ENCODE measurements around the gene MRPS12. TPM values are rescaled to one million over a fixed set of nuclear protein-coding genes. Genes with fewer than 3 reads are reported as not detected.
"Not testable (repeated sequence)": the region's sequence is repeated elsewhere in the genome, so short reads cannot be mapped to it uniquely, and the experiment has no call there.

Gene MRPS12
- 118 and 120 TPM in 2 replicates for total RNA-seq

DNA sequence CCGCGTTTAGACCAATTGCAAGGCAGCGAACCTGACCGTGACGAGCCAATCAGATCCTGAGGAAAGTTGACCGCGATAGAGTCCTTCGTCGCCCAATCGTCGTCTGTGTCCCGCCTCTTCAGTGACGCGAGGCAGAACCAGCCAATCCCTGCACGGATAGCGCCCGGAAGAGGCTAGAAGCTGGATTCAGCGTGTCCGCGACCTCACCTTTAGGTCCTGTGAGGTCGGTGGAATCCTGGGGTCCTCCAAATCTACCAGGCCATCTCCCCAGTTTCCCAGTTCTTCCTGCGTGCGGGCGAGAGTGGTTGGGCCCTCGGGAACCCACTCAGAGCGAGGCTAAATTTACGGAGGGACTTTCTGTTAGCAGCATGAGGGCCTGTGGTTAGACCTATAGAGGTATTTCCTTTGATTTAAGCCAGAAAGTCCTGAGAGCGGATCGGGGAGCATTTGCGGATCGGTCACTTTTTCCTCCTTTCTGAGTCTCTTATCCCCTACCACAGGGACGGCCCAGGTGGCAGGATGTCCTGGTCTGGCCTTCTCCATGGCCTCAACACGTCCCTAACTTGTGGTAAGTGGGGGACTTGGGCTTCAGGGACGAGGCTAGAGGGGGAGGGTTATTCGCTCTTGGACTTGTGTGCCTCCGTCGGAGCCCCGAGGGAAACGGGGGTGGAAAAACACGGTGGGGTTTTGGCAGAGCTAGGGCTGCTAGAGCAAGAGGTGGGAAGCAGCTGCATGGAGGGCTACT is at the start of gene MRPS12:
MRPS12 (plus strand) TSS at position 169 of the 745 bp plus-strand sequence; CDS start at position 520, 351 bp downstream.
- H3K4me1 Mint-ChIP-seq (ENCODE audit: low read depth) = peaks cover 28% of the 10 kb centered on the region

DNA sequence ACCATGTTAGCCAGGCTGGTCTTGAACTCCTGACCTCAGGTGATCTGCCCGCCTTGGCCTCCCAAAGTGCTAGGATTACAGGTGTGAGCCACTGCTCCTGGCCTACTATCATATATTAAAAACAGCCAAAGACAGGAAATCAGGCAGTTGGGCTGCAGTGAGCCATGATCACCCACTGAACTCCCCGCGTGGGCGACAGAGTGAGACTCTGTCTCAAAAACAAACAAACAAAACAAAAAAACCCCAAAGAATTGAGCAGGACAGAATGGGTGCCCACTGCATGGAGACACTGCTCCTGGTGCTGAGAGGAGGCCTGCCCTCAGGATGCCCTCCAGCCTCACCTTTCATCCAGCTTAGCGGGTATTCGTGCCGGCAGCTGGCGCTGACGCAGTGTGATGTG is 47.5 kb upstream of the MRPS12 start:
- H3K4me3 Mint-ChIP-seq = no peak overlapping the region
- intact Hi-C loops (cut with micrococcal nuclease) = no loop called here
- H3K36me3 Mint-ChIP-seq (ENCODE audit: low read depth) = peaks cover 10% of the 10 kb centered on the region
- peaks cover 12% of the 10 kb centered on the region for H3K4me1 Mint-ChIP-seq (ENCODE audit: low read depth)
- no peak overlapping the region for H3K27ac Mint-ChIP-seq
- H3K9me3 Mint-ChIP-seq = no peaks in the 10 kb centered on the region
- no peaks in the 10 kb centered on the region for H3K27me3 Mint-ChIP-seq (ENCODE audit: insufficient read depth)
- DNase-seq (ENCODE audit: low spot score) = no peak

More for the DNA sequence above, at the start of gene MRPS12:
- Mint-ChIP-seq H3K36me3 (ENCODE audit: low read depth) (peaks cover 36% of the 10 kb centered on the region), H3K4me3 (peak within 1 kb of the TSS; percentile 99), H3K27me3 (ENCODE audit: insufficient read depth) (no peaks in the 10 kb centered on the region), H3K9me3 (no peaks in the 10 kb centered on the region), H3K27ac (peak within 1 kb of the TSS; percentile 97)
- intact Hi-C loops (cut with micrococcal nuclease) = loop anchor here (1.0 to 2.0 kb wide), 12 partner anchors 18 to 595 kb away; partner anchors contain the start of genes ACTN4, ECH1, NFKBIB and RINL
- DNase-seq (ENCODE audit: low spot score) = peak; percentile 98

DNA sequence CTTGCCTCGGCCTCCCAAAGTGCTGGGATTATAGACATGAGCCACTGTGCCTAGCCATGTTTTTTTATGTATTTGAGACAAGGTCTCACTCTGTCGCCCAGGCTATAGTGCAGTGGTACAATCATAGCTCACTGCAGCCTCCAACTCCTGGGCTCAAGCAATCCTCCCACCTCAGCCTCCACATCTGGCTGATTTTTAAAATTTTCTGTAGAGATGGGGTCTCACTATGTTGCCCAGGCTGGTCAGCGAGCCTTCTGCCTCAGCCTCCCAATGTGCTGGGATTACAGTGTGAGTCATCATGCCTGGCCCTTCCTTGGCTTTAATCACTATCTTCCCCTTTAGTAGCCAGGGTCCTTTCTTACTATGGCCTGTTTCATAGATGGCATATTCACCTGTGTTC is 46.1 kb upstream of the MRPS12 start:
- H3K9me3 Mint-ChIP-seq; H3K4me3 Mint-ChIP-seq; intact Hi-C loops (cut with micrococcal nuclease); DNase-seq (ENCODE audit: low spot score); H3K27ac Mint-ChIP-seq; H3K4me1 Mint-ChIP-seq (ENCODE audit: low read depth); H3K27me3 Mint-ChIP-seq (ENCODE audit: insufficient read depth): not testable (repeated sequence)
- peaks cover 12% of the 10 kb centered on the region for H3K36me3 Mint-ChIP-seq (ENCODE audit: low read depth)

- Mint-ChIP-seq H3K27me3 (ENCODE audit: insufficient read depth) (no peaks in the 10 kb centered on the region), H3K4me3 (no peak overlapping the region), H3K27ac (no peak overlapping the region), H3K36me3 (ENCODE audit: low read depth) (peaks cover 5% of the 10 kb centered on the region), H3K9me3 (no peaks in the 10 kb centered on the region), H3K4me1 (ENCODE audit: low read depth) (no peaks in the 10 kb centered on the region)
- intact Hi-C loops (cut with micrococcal nuclease) = no loop called here
- DNase-seq (ENCODE audit: low spot score) = no peak
These were observed 41.9 kb upstream of the MRPS12 start for GRCh38 chr19:38888876-38889275.

- intact Hi-C loops (cut with micrococcal nuclease) = no loop called here
- no peak overlapping the region for H3K27ac Mint-ChIP-seq
- H3K4me1 Mint-ChIP-seq (ENCODE audit: low read depth) = no peaks in the 10 kb centered on the region
- H3K4me3 Mint-ChIP-seq = no peak overlapping the region
- H3K36me3 Mint-ChIP-seq (ENCODE audit: low read depth) = peaks cover 8% of the 10 kb centered on the region
- H3K9me3 Mint-ChIP-seq = no peaks in the 10 kb centered on the region
- DNase-seq (ENCODE audit: low spot score) = no peak
- H3K27me3 Mint-ChIP-seq (ENCODE audit: insufficient read depth) = no peaks in the 10 kb centered on the region
These were observed 40.9 kb upstream of the MRPS12 start for GRCh38 chr19:38889803-38890202.

DNA sequence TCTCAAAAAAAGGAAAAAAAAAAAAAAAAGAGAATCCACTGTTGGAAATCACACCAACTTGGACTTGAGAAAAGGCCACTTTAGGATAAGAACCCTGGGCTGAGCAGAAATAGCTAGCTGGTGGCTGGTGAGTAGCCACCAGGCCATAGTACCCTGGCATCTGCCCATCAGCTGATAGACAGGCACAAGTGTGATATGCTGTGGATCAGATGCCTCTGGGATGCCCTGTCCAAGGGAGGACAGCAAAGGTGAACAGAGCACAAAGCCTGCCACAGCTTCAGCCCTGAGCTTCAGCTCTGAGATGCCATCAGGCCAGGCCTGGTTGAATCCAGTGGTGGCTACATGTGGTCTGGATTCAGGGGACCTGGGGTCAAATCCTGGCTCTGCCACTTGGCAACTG is 40.1 kb upstream of the MRPS12 start:
- H3K27me3 Mint-ChIP-seq (ENCODE audit: insufficient read depth) = no peaks in the 10 kb centered on the region
- no peaks in the 10 kb centered on the region for H3K4me1 Mint-ChIP-seq (ENCODE audit: low read depth)
- no peak for DNase-seq (ENCODE audit: low spot score)
- H3K36me3 Mint-ChIP-seq (ENCODE audit: low read depth) = peaks cover 8% of the 10 kb centered on the region
- no peak overlapping the region for H3K4me3 Mint-ChIP-seq
- intact Hi-C loops (cut with micrococcal nuclease) = no loop called here
- no peak overlapping the region for H3K27ac Mint-ChIP-seq
- no peaks in the 10 kb centered on the region for H3K9me3 Mint-ChIP-seq

- peaks cover 8% of the 10 kb centered on the region for H3K36me3 Mint-ChIP-seq (ENCODE audit: low read depth)
- DNase-seq (ENCODE audit: low spot score) = no peak
- intact Hi-C loops (cut with micrococcal nuclease) = no loop called here
- H3K9me3 Mint-ChIP-seq = no peaks in the 10 kb centered on the region
- H3K4me3 Mint-ChIP-seq = no peak overlapping the region
- no peaks in the 10 kb centered on the region for H3K4me1 Mint-ChIP-seq (ENCODE audit: low read depth)
- no peak overlapping the region for H3K27ac Mint-ChIP-seq
- H3K27me3 Mint-ChIP-seq (ENCODE audit: insufficient read depth) = no peaks in the 10 kb centered on the region
These were observed 39.0 kb upstream of the MRPS12 start for GRCh38 chr19:38891771-38892170.

DNA sequence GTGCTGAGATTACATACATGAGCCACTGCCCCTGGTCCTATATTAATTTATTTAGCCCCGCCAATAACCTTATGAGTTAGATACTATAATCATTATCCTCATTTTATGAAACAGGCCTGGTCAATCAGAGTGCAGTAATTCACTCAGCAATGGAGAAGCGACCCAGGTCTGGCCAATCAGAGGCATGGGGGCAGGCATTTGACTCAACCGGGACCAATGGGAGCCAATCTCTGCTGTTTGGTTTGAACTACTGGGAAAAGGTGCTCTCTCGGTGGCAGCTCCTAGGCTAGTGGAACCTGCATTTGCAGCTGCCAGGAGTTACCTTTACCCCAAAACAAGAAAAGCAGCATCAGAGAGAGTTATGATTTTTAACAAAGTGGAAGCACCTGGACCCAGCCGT is 37.9 kb upstream of the MRPS12 start:
- no peaks in the 10 kb centered on the region for H3K27me3 Mint-ChIP-seq (ENCODE audit: insufficient read depth)
- DNase-seq (ENCODE audit: low spot score) = no peak
- H3K9me3 Mint-ChIP-seq = no peaks in the 10 kb centered on the region
- peaks cover 8% of the 10 kb centered on the region for H3K36me3 Mint-ChIP-seq (ENCODE audit: low read depth)
- intact Hi-C loops (cut with micrococcal nuclease) = no loop called here
- no peak overlapping the region for H3K27ac Mint-ChIP-seq
- H3K4me3 Mint-ChIP-seq = no peak overlapping the region
- H3K4me1 Mint-ChIP-seq (ENCODE audit: low read depth) = peaks cover 8% of the 10 kb centered on the region

GRCh38 chr19:38893341-38893771 is 37.4 kb upstream of the MRPS12 start:
- peaks cover 8% of the 10 kb centered on the region for H3K36me3 Mint-ChIP-seq (ENCODE audit: low read depth)
- H3K4me1 Mint-ChIP-seq (ENCODE audit: low read depth) = peaks cover 13% of the 10 kb centered on the region
- no peaks in the 10 kb centered on the region for H3K9me3 Mint-ChIP-seq
- no peak overlapping the region for H3K27ac Mint-ChIP-seq
- H3K4me3 Mint-ChIP-seq = no peak overlapping the region
- intact Hi-C loops (cut with micrococcal nuclease) = no loop called here
- no peaks in the 10 kb centered on the region for H3K27me3 Mint-ChIP-seq (ENCODE audit: insufficient read depth)
- DNase-seq (ENCODE audit: low spot score) = no peak

GRCh38 chr19:38894968-38895367 is 35.8 kb upstream of the MRPS12 start:
- Mint-ChIP-seq H3K4me3 (no peak overlapping the region), H3K9me3 (no peaks in the 10 kb centered on the region), H3K27ac (no peak overlapping the region), H3K36me3 (ENCODE audit: low read depth) (peaks cover 8% of the 10 kb centered on the region), H3K27me3 (ENCODE audit: insufficient read depth) (no peaks in the 10 kb centered on the region), H3K4me1 (ENCODE audit: low read depth) (peaks cover 21% of the 10 kb centered on the region)
- no peak for DNase-seq (ENCODE audit: low spot score)
- intact Hi-C loops (cut with micrococcal nuclease) = no loop called here

- Mint-ChIP-seq H3K4me1 (ENCODE audit: low read depth) (peaks cover 36% of the 10 kb centered on the region), H3K9me3 (no peaks in the 10 kb centered on the region), H3K27ac (peak overlapping the region; percentile 94), H3K36me3 (ENCODE audit: low read depth) (peaks cover 10% of the 10 kb centered on the region), H3K4me3 (peak overlapping the region; percentile 93), H3K27me3 (ENCODE audit: insufficient read depth) (no peaks in the 10 kb centered on the region)
- no peak for DNase-seq (ENCODE audit: low spot score)
- intact Hi-C loops (cut with micrococcal nuclease) = loop anchor here (1.0 kb wide), 8 partner anchors 21 to 564 kb away; partner anchors contain the start of genes ACTN4, CATSPERG, ECH1 and EIF3K
These were observed 31.8 kb upstream of the MRPS12 start for GRCh38 chr19:38898788-38899446.

GRCh38 chr19:38899447-38900201 is 31.1 kb upstream of the MRPS12 start, which contains the start of the genes NFKBIB and SIRT2:
NFKBIB (plus strand) TSS chr19:38899969; CDS start chr19:38900033, 64 bp downstream.
SIRT2 (minus strand) TSS chr19:38899618; CDS start chr19:38899521, 97 bp downstream.
- intact Hi-C loops (cut with micrococcal nuclease) = loop anchor here (1.0 kb wide), 8 partner anchors 21 to 564 kb away; partner anchors contain the start of genes ACTN4, CATSPERG, ECH1 and EIF3K
- Mint-ChIP-seq H3K27me3 (ENCODE audit: insufficient read depth) (no peaks in the 10 kb centered on the region), H3K36me3 (ENCODE audit: low read depth) (peaks cover 15% of the 10 kb centered on the region), H3K27ac (peak within 1 kb of the TSS; percentile 94), H3K4me1 (ENCODE audit: low read depth) (peaks cover 42% of the 10 kb centered on the region), H3K4me3 (peak within 1 kb of the TSS; percentile 93), H3K9me3 (no peaks in the 10 kb centered on the region)
- DNase-seq (ENCODE audit: low spot score) = peak; percentile 100

All from activated T-helper 1 cell treated with anti-CD3 and anti-CD28 coated beads, Interleukin-12 subunit alpha, Interleukin-12 subunit beta, Interleukin-2, Interleukin-4 antibody, amounts not matched to agents 30 ng/mL and 10 ng/mL and 1 ng/mL, durations not matched to agents 14 hours and 24 hours and 36 hours (primary cell).